ENCODE measurements around the gene FGFR2. TPM values are rescaled to one million over a fixed set of nuclear protein-coding genes. Genes with fewer than 3 reads are reported as not detected.
A peak's percentile ranks its signal among the peaks of the same experiment; 100 is the strongest.

Gene FGFR2
- total RNA-seq, 4 donors from 2014 or later, result 65.6 to 149 (median 122) TPM

DNA sequence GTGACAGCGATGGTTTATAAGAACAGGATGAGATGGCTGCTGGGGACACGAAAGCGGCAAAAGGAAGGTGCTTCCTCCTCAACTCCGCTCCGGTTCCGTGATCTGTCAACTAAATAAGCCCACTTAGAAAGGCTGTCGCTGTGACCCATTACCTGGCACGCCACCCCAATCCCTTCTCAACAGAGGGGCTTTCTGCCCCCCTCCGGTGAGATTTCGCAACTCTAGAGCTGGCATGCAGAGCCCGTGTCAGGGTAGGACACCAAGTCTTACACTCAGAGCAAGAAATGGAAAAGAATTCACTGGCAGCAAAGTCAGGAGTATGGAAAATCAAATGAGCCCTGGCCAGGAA lies 66.4 kb downstream of the FGFR2 start:
- peak; percentile 98 to 99 for DNase-seq
- TF ChIP-seq CTCF (IDR thresholded peaks at IDR 0.05), result no peak
- TF ChIP-seq POLR2A (IDR thresholded peaks at IDR 0.05), result peak in 1 of 2 donors; percentile 8
- Histone ChIP-seq H3K9me3 (no peaks in the 10 kb centered on the region), H3K4me1 (peaks cover 41 to 53% of the 10 kb centered on the region in 2 donors), H3K4me3 (replicated peaks in 1 of 3) (no peak overlapping the region), H3K36me3 (no peaks in the 10 kb centered on the region), H3K27ac (peak overlapping the region; percentile 97 to 99 (median 98)), H3K27me3 (no peaks in the 10 kb centered on the region)
- intact Hi-C loops (cut with DNase I), result no loop called here
- WGBS, 2 donors, result 40 to 41% methylated on average over 11 of the region's 11 CpGs

DNA sequence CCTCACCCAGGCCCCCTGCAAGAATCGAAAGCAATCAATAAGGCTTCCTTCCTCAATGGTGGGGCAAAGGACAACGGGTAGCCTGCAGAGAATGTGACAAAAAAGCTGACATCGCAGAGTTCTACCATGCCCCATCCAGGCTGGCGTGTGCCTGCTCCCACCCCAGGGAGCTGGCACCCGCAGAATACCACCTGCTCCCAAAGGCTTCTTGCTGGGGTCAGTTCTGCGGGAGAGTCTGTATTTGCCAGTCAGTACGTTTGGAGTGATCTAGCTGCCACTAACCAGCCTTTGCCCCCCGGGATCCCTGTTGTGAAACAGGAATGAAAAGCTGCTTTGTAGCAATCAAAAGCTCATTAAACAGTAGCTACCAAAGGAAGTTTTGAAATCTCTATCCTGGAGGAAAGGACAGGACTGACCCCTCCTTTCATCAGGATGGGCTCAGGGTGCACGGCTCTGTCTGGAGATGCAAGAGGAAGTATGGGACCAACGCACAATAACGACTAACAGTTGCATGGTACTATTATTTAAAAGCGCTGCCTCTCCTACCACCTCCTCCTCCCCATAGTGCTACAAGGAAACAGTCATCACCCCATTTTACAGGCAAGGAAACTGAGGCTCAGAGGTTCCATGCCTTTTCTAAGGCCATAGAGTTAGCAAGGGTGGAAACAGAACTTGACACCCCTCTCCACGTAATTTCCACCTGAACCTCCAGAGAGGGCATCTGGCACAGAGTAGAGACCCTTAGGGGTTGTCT lies 67.0 kb downstream of the FGFR2 start:
- peak overlapping the region; percentile 97 to 99 (median 98) for H3K27ac ChIP-seq
- intact Hi-C loops (cut with DNase I), result no loop called here
- H3K27me3 ChIP-seq, result no peaks in the 10 kb centered on the region
- TF ChIP-seq CTCF (IDR thresholded peaks at IDR 0.05) (no peak), POLR2A (IDR thresholded peaks at IDR 0.05) (no peak)
- H3K4me3 ChIP-seq (replicated peaks in 1 of 3), result no peak overlapping the region
- H3K4me1 ChIP-seq, result peaks cover 43 to 57% of the 10 kb centered on the region in 2 donors
- no peaks in the 10 kb centered on the region for H3K9me3 ChIP-seq
- DNase-seq, result no peak
- 72 to 81% methylated on average over 12 to 13 of the region's 13 CpGs for WGBS, 2 donors
- H3K36me3 ChIP-seq, result no peaks in the 10 kb centered on the region

GRCh38 chr10:121530481-121531075 lies 67.7 kb downstream of the FGFR2 start:
- H3K27ac ChIP-seq, result peak overlapping the region; percentile 97 to 99 (median 98)
- H3K4me1 ChIP-seq, result peaks cover 50 to 64% of the 10 kb centered on the region in 2 donors
- TF ChIP-seq CTCF (IDR thresholded peaks at IDR 0.05) (no peak), POLR2A (IDR thresholded peaks at IDR 0.05) (no peak)
- intact Hi-C loops (cut with DNase I), result no loop called here
- H3K36me3 ChIP-seq, result no peaks in the 10 kb centered on the region
- no peaks in the 10 kb centered on the region for H3K27me3 ChIP-seq
- no peaks in the 10 kb centered on the region for H3K9me3 ChIP-seq
- 77 to 96% methylated on average over 7 of the region's 7 CpGs for WGBS, 2 donors
- H3K4me3 ChIP-seq (replicated peaks in 1 of 3), result no peak overlapping the region
- DNase-seq, result no peak

DNA sequence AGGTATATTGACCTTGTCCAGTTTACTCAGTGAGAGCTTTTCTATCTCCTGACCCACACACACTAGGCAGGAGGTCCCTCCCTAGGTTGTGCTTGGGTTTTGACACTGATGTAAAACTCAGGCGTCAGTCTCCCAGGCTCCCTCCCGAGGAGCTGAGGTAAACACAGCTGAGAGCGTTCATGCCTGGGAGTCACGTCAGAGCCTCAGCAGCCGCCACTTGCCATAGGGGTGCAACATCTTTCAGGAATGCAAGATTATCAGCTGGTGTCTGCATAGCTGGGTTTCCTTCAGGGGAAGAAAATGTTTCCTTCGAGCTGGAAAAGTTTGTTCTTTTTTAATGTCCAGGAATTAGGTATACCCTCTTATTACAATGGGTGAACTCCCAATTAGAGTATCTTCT lies 70.6 kb downstream of the FGFR2 start:
- no peaks in the 10 kb centered on the region for H3K9me3 ChIP-seq
- no peaks in the 10 kb centered on the region for H3K36me3 ChIP-seq
- WGBS, 2 donors, result 32 to 41% methylated on average over 4 to 6 of the region's 6 CpGs
- peak in 1 of 2 donors; percentile 43 for TF ChIP-seq POLR2A (IDR thresholded peaks at IDR 0.05)
- no peak for TF ChIP-seq CTCF (IDR thresholded peaks at IDR 0.05)
- H3K27ac ChIP-seq, result peak overlapping the region; percentile 97 to 99 (median 98)
- H3K4me3 ChIP-seq (replicated peaks in 1 of 3), result no peak overlapping the region
- DNase-seq, result peak; percentile 70 to 78
- no peaks in the 10 kb centered on the region for H3K27me3 ChIP-seq
- H3K4me1 ChIP-seq, result peaks cover 68 to 80% of the 10 kb centered on the region in 2 donors
- intact Hi-C loops (cut with DNase I), result no loop called here

- H3K27me3 ChIP-seq, result no peaks in the 10 kb centered on the region
- 29 to 35% methylated on average over 8 of the region's 8 CpGs for WGBS, 2 donors
- peak overlapping the region; percentile 97 to 99 (median 98) for H3K27ac ChIP-seq
- intact Hi-C loops (cut with DNase I), result no loop called here
- H3K4me3 ChIP-seq (replicated peaks in 1 of 3), result no peak overlapping the region
- TF ChIP-seq POLR2A (IDR thresholded peaks at IDR 0.05) (peak in 1 of 2 donors; percentile 57), CTCF (IDR thresholded peaks at IDR 0.05) (no peak)
- no peaks in the 10 kb centered on the region for H3K36me3 ChIP-seq
- peaks cover 68 to 82% of the 10 kb centered on the region in 2 donors for H3K4me1 ChIP-seq
- no peaks in the 10 kb centered on the region for H3K9me3 ChIP-seq
- peak; percentile 68 to 69 for DNase-seq
Observed at GRCh38 chr10:121526801-121527221, 71.4 kb downstream of the FGFR2 start.

Data from thyroid gland (tissue), 4 donors.